ENCODE measurements around the gene LMNB1.

GRCh38 chr5:126757713-126758357 is 19.1 kb upstream of the LMNB1 start:
- TF ChIP-seq POLR2A (IDR thresholded peaks at IDR 0.05): no peak
- no peak for TF ChIP-seq CTCF (IDR thresholded peaks at IDR 0.05)
